ENCODE data around the gene ZZZ3. TPM values are rescaled to one million over a fixed set of nuclear protein-coding genes. Genes with fewer than 3 reads are reported as not detected.

The ZZZ3 gene
- total and polyA plus RNA-seq, 10 of the 15 experiments (the other 5 are each of a cell fraction or from before 2014, with no cell fraction given) = 10.5 to 44.1 (median 29.5) TPM

GRCh38 chr1:77697441-77697840 lies 15.0 kb upstream of the ZZZ3 start:
- Histone ChIP-seq H3K9ac (ENCODE audit: control insufficient read depth, insufficient read depth, low read length) (no peak overlapping the region), H3K79me2 (ENCODE audit: control insufficient read depth, insufficient read depth, low read length) (no peaks in the 10 kb centered on the region), H3K27me3 (replicated peaks in 1 of 2; ENCODE audit: control insufficient read depth in 2 of 2, insufficient read depth in 2 of 2, low read length in 1 of 2) (no peaks in the 10 kb centered on the region), H3K9me3 (replicated peaks; ENCODE audit: control insufficient read depth, insufficient read depth, low read length) (no peaks in the 10 kb centered on the region), H4K20me1 (ENCODE audit: control insufficient read depth, insufficient read depth) (no peaks in the 10 kb centered on the region), H3K4me2 (ENCODE audit: control insufficient read depth, insufficient read depth) (no peak overlapping the region), H3K36me3 (ENCODE audit: control insufficient read depth in 2 of 2, insufficient read depth in 2 of 2, low read length in 1 of 2) (peaks cover 0 to 6% of the 10 kb centered on the region in 2 experiments; a peak in 2 of 4 replicates), H3K4me1 (ENCODE audit: control insufficient read depth, insufficient read depth, low read length) (no peaks in the 10 kb centered on the region), H2AFZ (ENCODE audit: control insufficient read depth, low read depth, low read length) (no peak overlapping the region), H3K27ac (ENCODE audit: control insufficient read depth, insufficient read depth) (no peak overlapping the region), H3K4me3 (no peak overlapping the region)
- ChIA-PET SMC1A (ENCODE audit: uncharacterized antibody, unreplicated experiment) (interaction anchor here (0.6 kb wide), 1 partner anchor 12 kb away, joined by 3 read pairs; no protein-coding TSS in a partner anchor), RAD21 (ENCODE audit: unreplicated experiment) (interaction anchor here (0.8 kb wide), 1 partner anchor 282 kb away, joined by 3 read pairs; no protein-coding TSS in a partner anchor), POLR2A (no interaction called here), CTCF (no interaction called here)
- ATAC-seq = no peak
- WGBS (ENCODE audit: insufficient coverage, insufficient replicate concordance, low lambda C conversion rate, missing lambda C conversion rate) = 100% methylated on average over 3 of the region's 3 CpGs
- no peak for TF ChIP-seq IKZF1 (conservative IDR thresholded peaks at IDR 0.05)
- TF ChIP-seq MEF2B (IDR thresholded peaks at IDR 0.05; ENCODE audit: partially characterized antibody, poor library complexity, severe bottlenecking) = no peak
- no peak for TF ChIP-seq POLR2A (IDR thresholded peaks at IDR 0.05; ENCODE audit: low read depth, low read length)
- no peak for TF ChIP-seq MTA2 (IDR thresholded peaks at IDR 0.05; ENCODE audit: low read depth)
- TF ChIP-seq RELA (IDR thresholded peaks at IDR 0.05; ENCODE audit: borderline replicate concordance, partially characterized antibody) = no peak
- no peak for TF ChIP-seq ZSCAN29 (IDR thresholded peaks at IDR 0.05)
- no peak for TF ChIP-seq BCL11A (IDR thresholded peaks at IDR 0.05; ENCODE audit: low read depth, low read length)
- no peak for TF ChIP-seq YY1 (IDR thresholded peaks at IDR 0.05; ENCODE audit: low read depth, low read length)
- TF ChIP-seq SIN3A (IDR thresholded peaks at IDR 0.05; ENCODE audit: low read depth, low read length) = no peak
- no peak for TF ChIP-seq PAX8 (IDR thresholded peaks at IDR 0.05)
- no peak for TF ChIP-seq IKZF2 (IDR thresholded peaks at IDR 0.05)
- no peak for TF ChIP-seq IRF4 (IDR thresholded peaks at IDR 0.05; ENCODE audit: low read depth, low read length)
- no TSS peak for BruUV-seq (replicated peaks)
- no peak for FAIRE-seq
- intact Hi-C loops (cut with micrococcal nuclease; ENCODE audit: unreplicated experiment) (no loop called here), in situ Hi-C loops (cut with MboI) (no loop called here)
- no peak for DNase-seq (ENCODE audit: low read depth, low spot score)

All from GM12878 (cell line).